HepG2 (cell line): ENCODE data around the gene OPRL1. TPM values are rescaled to one million over a fixed set of nuclear protein-coding genes. Genes with fewer than 3 reads are reported as not detected.

ENCODE experiments used
- BRCA1 ChIP-seq: sonication (generic); formaldehyde crosslinking; IDR thresholded peaks from 2 replicates; pipeline ENCODE4 v1.4.0; 2020; ENCODE audit warnings: missing genetic modification reagents
- DPF2 ChIP-seq: sonication (generic); formaldehyde crosslinking; IDR thresholded peaks from 2 replicates; pipeline ENCODE4 v1.4.0; 2020; ENCODE audit warnings: mild to moderate bottlenecking, low read depth, missing genetic modification reagents, borderline replicate concordance
- ELF3 ChIP-seq: IDR thresholded peaks from 2 replicates; pipeline ENCODE4 v1.6.1; 2016; ENCODE audit warnings: missing genetic modification reagents, missing compliant biosample characterization
- FOXJ3 ChIP-seq: sonication (generic); formaldehyde crosslinking; IDR thresholded peaks from 2 replicates; pipeline ENCODE4 v1.4.0; 2020; ENCODE audit warnings: missing genetic modification reagents, mild to moderate bottlenecking, borderline replicate concordance
- GPBP1L1 ChIP-seq: sonication (generic); formaldehyde crosslinking; IDR thresholded peaks from 2 replicates; pipeline ENCODE4 v1.5.0; 2020; ENCODE audit warnings: mild to moderate bottlenecking, missing genetic modification reagents
- HNF4G ChIP-seq, 2 experiments: sonication (generic) in 1 of 2; formaldehyde crosslinking in 1 of 2; IDR thresholded peaks; 2 replicates each; pipeline versions ENCODE4 v1.4.0 to v1.6.1; 2011 to 2020; ENCODE audit warnings: borderline replicate concordance in 2 of 2, low read depth in 2 of 2, mild to moderate bottlenecking in 2 of 2, low read length in 1 of 2, missing genetic modification reagents in 1 of 2, moderate library complexity in 1 of 2
- HOXA7 ChIP-seq: sonication (generic); formaldehyde crosslinking; IDR thresholded peaks from 2 replicates; pipeline ENCODE4 v1.8.1; 2022; ENCODE audit warnings: mild to moderate bottlenecking, missing genetic modification reagents, moderate library complexity
- ISL2 ChIP-seq: sonication (generic); formaldehyde crosslinking; IDR thresholded peaks from 2 replicates; pipeline ENCODE4 v1.5.0; 2020; ENCODE audit warnings: missing genetic modification reagents
- KLF13 ChIP-seq: sonication (generic); formaldehyde crosslinking; IDR thresholded peaks from 2 replicates; pipeline ENCODE4 v1.4.0; 2020; ENCODE audit warnings: mild to moderate bottlenecking, missing genetic modification reagents
- NR1H2 ChIP-seq: sonication (generic); formaldehyde crosslinking; IDR thresholded peaks from 2 replicates; pipeline ENCODE4 v1.8.1; 2022; ENCODE audit warnings: low read depth, missing genetic modification reagents, borderline replicate concordance
- RFX3 ChIP-seq: IDR thresholded peaks from 2 replicates; pipeline ENCODE4 v1.6.1; 2016; ENCODE audit warnings: missing biosample characterization, missing genetic modification reagents
- SSRP1 ChIP-seq: IDR thresholded peaks from 2 replicates; pipeline ENCODE4 v1.6.1; 2016; ENCODE audit warnings: control low read depth
- TBL1XR1 ChIP-seq: fragments of 150-350 bp; IDR thresholded peaks from 2 replicates; pipeline ENCODE4 v1.6.1; 2014; ENCODE audit warnings: borderline replicate concordance, low read length; ENCODE audit not compliant: partially characterized antibody
- ZBTB8A ChIP-seq: sonication (generic); formaldehyde crosslinking; IDR thresholded peaks from 2 replicates; pipeline ENCODE4 v1.4.0; 2020; ENCODE audit warnings: mild to moderate bottlenecking, low read depth, missing genetic modification reagents, borderline replicate concordance
- ZNF143 ChIP-seq: sonication (generic); formaldehyde crosslinking; IDR thresholded peaks from 2 replicates; pipeline ENCODE4 v1.4.0; 2020; ENCODE audit warnings: missing genetic modification reagents
- ZNF264 ChIP-seq: sonication (generic); formaldehyde crosslinking; IDR thresholded peaks from 2 replicates; pipeline ENCODE4 v1.4.0; 2020; ENCODE audit warnings: missing genetic modification reagents
- ZNF34 ChIP-seq: sonication (generic); formaldehyde crosslinking; IDR thresholded peaks from 2 replicates; pipeline ENCODE4 v1.4.0; 2020; ENCODE audit warnings: mild to moderate bottlenecking, missing genetic modification reagents, borderline replicate concordance
- ZNF652 ChIP-seq: IDR thresholded peaks from 2 replicates; pipeline ENCODE4 v1.6.1; 2016; ENCODE audit warnings: low read depth, borderline replicate concordance
- ZNF772 ChIP-seq: sonication (generic); formaldehyde crosslinking; IDR thresholded peaks from 2 replicates; pipeline ENCODE4 v1.5.0; 2020; ENCODE audit warnings: mild to moderate bottlenecking, missing genetic modification reagents
- polyA plus RNA-seq, 8 experiments: library from polyadenylated mRNA; depleted of rRNA in 3 of 8; stranded (reverse) in 7 of 8; unstranded in 1 of 8; fragments of >200 nt; fragmentation: Illumina TruSeq in 4 of 8; extraction: Trizol in 4 of 8; gene quantifications; 2 replicates each; pipeline versions ENCODE4 v1.2.1 to v1.2.3, GENCODE V29; 2011 to 2016; ENCODE audit warnings: low read depth in 4 of 8, missing spikeins in 1 of 8, mixed read lengths in 1 of 8; ENCODE audit not compliant: insufficient read depth in 1 of 8
- total RNA-seq, 5 experiments: library from RNA; depleted of rRNA; stranded (reverse); fragments of >200 nt; fragmentation: Illumina TruSeq; extraction: Trizol; gene quantifications; 2 replicates each; pipeline ENCODE4 v1.2.3, GENCODE V29; 2016; ENCODE audit warnings: low read depth in 1 of 5
- TF ChIP-seq, protein P1 (sequence below): IDR thresholded peaks from 2 replicates; pipeline ENCODE4 v1.6.1; 2012; ENCODE audit warnings: inconsistent platforms
- TF ChIP-seq, protein P2 (sequence below): sonication (generic); formaldehyde crosslinking; IDR thresholded peaks from 2 replicates; pipeline ENCODE4 v1.4.0; 2020; ENCODE audit warnings: mild to moderate bottlenecking, missing genetic modification reagents
- TF ChIP-seq, protein P3 (sequence below): sonication (generic); formaldehyde crosslinking; IDR thresholded peaks from 2 replicates; pipeline ENCODE4 v1.4.0; 2020; ENCODE audit warnings: missing genetic modification reagents, borderline replicate concordance

OPRL1 gene
- total and polyA plus RNA-seq, 2 of the 13 experiments (the other 11 are each of a cell fraction or from before 2014, with no cell fraction given) = 0.35 to 0.71 TPM

DNA sequence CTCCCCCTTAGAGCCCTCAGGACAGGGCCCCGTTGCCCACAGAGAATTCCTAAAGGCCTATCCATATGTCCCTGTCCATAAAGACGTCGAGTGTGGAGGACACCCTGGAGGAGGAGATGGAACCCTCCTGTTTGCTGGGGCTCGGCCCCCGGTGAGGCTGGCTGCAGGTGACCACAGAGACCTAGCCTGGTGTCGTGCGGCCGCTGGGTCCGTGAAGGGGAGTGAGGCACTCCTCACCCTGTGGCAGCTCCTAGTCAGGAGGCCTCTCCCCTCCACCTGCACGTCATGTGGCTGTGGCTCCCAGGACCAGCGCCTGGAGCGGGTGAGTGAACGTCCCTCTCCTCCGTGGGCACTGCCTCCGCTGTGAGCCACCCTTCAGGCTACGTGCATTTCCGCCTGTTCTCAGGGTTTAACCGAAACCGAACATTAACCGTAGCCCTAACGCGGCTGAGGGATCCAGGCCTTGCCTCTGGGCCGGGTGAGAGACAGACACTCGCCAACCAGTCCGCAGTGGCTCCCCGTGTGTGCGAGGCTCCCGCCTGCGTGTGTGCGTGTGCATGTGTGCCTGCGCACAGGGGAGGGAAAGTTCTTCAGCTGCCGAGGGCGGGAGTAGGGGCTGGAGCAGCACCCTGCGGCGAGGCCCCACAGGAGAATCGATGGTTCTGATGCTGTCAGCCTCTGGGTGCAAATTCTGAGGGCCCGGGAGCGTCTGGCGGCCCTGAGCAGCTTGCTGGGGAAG is 22.8 kb upstream of the OPRL1 start (continued):
- TF ChIP-seq GPBP1L1 (no peak), ZBTB8A (CRISPR knock-in tag) (no peak), ZNF652 (CRISPR knock-in tag) (no peak), ZNF143 (CRISPR knock-in tag) (no peak), HNF4G (IDR thresholded peaks at IDR 0.05; ENCODE audit: borderline replicate concordance, low read depth, low read length) (no peak), HNF4G (CRISPR knock-in tag; IDR thresholded peaks at IDR 0.05; ENCODE audit: borderline replicate concordance, low read depth) (peak; percentile 48; the same call in 1 of the 2 replicates), SSRP1 (CRISPR knock-in tag) (no peak), ISL2 (no peak; the same call in 1 of the 2 replicates), DPF2 (CRISPR knock-in tag) (peak; percentile 34; the same call in 1 of the 2 replicates), KLF13 (CRISPR knock-in tag) (peak; percentile 68; the same call in 1 of the 2 replicates), ZNF34 (CRISPR knock-in tag) (no peak), FOXJ3 (CRISPR knock-in tag) (no peak), HOXA7 (no peak), RFX3 (no peak), TBL1XR1 (no peak), ZNF772 (CRISPR knock-in tag) (peak; percentile 42; the same call in 1 of the 2 replicates), BRCA1 (CRISPR knock-in tag) (no peak), ELF3 (CRISPR knock-in tag) (no peak), NR1H2 (no peak), ZNF264 (CRISPR knock-in tag) (no peak)
- TF ChIP-seq, protein P1, sequence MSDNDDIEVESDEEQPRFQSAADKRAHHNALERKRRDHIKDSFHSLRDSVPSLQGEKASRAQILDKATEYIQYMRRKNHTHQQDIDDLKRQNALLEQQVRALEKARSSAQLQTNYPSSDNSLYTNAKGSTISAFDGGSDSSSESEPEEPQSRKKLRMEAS = peak; percentile 81
- TF ChIP-seq, protein P2, sequence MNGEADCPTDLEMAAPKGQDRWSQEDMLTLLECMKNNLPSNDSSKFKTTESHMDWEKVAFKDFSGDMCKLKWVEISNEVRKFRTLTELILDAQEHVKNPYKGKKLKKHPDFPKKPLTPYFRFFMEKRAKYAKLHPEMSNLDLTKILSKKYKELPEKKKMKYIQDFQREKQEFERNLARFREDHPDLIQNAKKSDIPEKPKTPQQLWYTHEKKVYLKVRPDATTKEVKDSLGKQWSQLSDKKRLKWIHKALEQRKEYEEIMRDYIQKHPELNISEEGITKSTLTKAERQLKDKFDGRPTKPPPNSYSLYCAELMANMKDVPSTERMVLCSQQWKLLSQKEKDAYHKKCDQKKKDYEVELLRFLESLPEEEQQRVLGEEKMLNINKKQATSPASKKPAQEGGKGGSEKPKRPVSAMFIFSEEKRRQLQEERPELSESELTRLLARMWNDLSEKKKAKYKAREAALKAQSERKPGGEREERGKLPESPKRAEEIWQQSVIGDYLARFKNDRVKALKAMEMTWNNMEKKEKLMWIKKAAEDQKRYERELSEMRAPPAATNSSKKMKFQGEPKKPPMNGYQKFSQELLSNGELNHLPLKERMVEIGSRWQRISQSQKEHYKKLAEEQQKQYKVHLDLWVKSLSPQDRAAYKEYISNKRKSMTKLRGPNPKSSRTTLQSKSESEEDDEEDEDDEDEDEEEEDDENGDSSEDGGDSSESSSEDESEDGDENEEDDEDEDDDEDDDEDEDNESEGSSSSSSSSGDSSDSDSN (CRISPR knock-in tag) = peak; percentile 71
- TF ChIP-seq, protein P3, sequence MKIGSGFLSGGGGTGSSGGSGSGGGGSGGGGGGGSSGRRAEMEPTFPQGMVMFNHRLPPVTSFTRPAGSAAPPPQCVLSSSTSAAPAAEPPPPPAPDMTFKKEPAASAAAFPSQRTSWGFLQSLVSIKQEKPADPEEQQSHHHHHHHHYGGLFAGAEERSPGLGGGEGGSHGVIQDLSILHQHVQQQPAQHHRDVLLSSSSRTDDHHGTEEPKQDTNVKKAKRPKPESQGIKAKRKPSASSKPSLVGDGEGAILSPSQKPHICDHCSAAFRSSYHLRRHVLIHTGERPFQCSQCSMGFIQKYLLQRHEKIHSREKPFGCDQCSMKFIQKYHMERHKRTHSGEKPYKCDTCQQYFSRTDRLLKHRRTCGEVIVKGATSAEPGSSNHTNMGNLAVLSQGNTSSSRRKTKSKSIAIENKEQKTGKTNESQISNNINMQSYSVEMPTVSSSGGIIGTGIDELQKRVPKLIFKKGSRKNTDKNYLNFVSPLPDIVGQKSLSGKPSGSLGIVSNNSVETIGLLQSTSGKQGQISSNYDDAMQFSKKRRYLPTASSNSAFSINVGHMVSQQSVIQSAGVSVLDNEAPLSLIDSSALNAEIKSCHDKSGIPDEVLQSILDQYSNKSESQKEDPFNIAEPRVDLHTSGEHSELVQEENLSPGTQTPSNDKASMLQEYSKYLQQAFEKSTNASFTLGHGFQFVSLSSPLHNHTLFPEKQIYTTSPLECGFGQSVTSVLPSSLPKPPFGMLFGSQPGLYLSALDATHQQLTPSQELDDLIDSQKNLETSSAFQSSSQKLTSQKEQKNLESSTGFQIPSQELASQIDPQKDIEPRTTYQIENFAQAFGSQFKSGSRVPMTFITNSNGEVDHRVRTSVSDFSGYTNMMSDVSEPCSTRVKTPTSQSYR (CRISPR knock-in tag) = no peak; the same call in 1 of the 2 replicates
